Activated CD8-positive, alpha-beta memory T cell treated with anti-CD3 and anti-CD28 coated beads, Interleukin-2, amount 10 ng/mL, durations not matched to agents 7 days and 5 days (primary cell): ENCODE results near the gene PTAFR. TPM values are rescaled to one million over a fixed set of nuclear protein-coding genes. Genes with fewer than 3 reads are reported as not detected.

Experiments used
- ATAC-seq: fragments of 150-1000 bp; cut with Tn5 transposase; one replicate; pipeline ENCODE4 v1.10.0; 2021; ENCODE audit warnings: moderate library complexity
- CTCF ChIA-PET: fragments of 350-600 bp; sonication (Branson Sonifier 250); formaldehyde crosslinking; loops from one replicate; lab custom pipeline; 2021; ENCODE audit warnings: antibody characterized with exemption; lab: Charles Lee
- DNase-seq: peaks from one replicate; pipeline ENCODE4 v3.0.0-alpha.2; 2020
- H3K27ac Mint-ChIP-seq: one replicate; pipeline ENCODE4 v1.8.0; 2021; ENCODE audit warnings: mild to moderate bottlenecking, mixed read lengths
- H3K27me3 Mint-ChIP-seq: one replicate; pipeline ENCODE4 v1.8.0; 2021; ENCODE audit warnings: mixed read lengths
- H3K36me3 Mint-ChIP-seq: one replicate; pipeline ENCODE4 v1.8.0; 2021; ENCODE audit warnings: mild to moderate bottlenecking, mixed read lengths
- H3K4me1 Mint-ChIP-seq: one replicate; pipeline ENCODE4 v1.8.0; 2021; ENCODE audit warnings: mixed read lengths
- H3K4me3 Mint-ChIP-seq: one replicate; pipeline ENCODE4 v1.8.0; 2021; ENCODE audit warnings: mild to moderate bottlenecking, moderate library complexity, mixed read lengths
- H3K9me3 Mint-ChIP-seq: one replicate; pipeline ENCODE4 v1.8.0; 2022; ENCODE audit warnings: low read depth, mixed read lengths
- total RNA-seq, 2 experiments: library from RNA; stranded (reverse); gene quantifications; one replicate each; pipeline ENCODE4 v1.2.3, GENCODE V29; 2021

PTAFR gene
- total RNA-seq, 2 experiments from 2014 or later = 0.20 to 0.30 TPM

- no peaks in the 10 kb centered on the region for H3K9me3 Mint-ChIP-seq
- H3K36me3 Mint-ChIP-seq = peaks cover 4% of the 10 kb centered on the region
- CTCF ChIA-PET = interaction anchor here (0.6 to 1.5 kb wide), 6 partner anchors 21 to 171 kb away, joined by 3 to 4 read pairs (median 3); partner anchors contain the start of gene EYA3
- H3K4me3 Mint-ChIP-seq = no peak overlapping the region
- H3K4me1 Mint-ChIP-seq = peaks cover 38% of the 10 kb centered on the region
- H3K27me3 Mint-ChIP-seq = peaks cover 54% of the 10 kb centered on the region
- H3K27ac Mint-ChIP-seq = no peak overlapping the region
- DNase-seq (no peak), ATAC-seq (no peak)
Measured at GRCh38 chr1:28114844-28115243, 61.6 kb downstream of the PTAFR start.

GRCh38 chr1:28113242-28113572 lies 63.3 kb downstream of the PTAFR start:
- Mint-ChIP-seq H3K36me3 (peaks cover 4% of the 10 kb centered on the region), H3K4me1 (peaks cover 34% of the 10 kb centered on the region), H3K4me3 (no peak overlapping the region), H3K27ac (no peak overlapping the region), H3K27me3 (peaks cover 46% of the 10 kb centered on the region), H3K9me3 (no peaks in the 10 kb centered on the region)
- ATAC-seq (peak; percentile 38), DNase-seq (no peak)
- CTCF ChIA-PET = interaction anchor here (1.2 to 3.0 kb wide), 4 partner anchors 22 to 95 kb away, joined by 3 to 11 read pairs (median 6); no protein-coding TSS in a partner anchor

DNA sequence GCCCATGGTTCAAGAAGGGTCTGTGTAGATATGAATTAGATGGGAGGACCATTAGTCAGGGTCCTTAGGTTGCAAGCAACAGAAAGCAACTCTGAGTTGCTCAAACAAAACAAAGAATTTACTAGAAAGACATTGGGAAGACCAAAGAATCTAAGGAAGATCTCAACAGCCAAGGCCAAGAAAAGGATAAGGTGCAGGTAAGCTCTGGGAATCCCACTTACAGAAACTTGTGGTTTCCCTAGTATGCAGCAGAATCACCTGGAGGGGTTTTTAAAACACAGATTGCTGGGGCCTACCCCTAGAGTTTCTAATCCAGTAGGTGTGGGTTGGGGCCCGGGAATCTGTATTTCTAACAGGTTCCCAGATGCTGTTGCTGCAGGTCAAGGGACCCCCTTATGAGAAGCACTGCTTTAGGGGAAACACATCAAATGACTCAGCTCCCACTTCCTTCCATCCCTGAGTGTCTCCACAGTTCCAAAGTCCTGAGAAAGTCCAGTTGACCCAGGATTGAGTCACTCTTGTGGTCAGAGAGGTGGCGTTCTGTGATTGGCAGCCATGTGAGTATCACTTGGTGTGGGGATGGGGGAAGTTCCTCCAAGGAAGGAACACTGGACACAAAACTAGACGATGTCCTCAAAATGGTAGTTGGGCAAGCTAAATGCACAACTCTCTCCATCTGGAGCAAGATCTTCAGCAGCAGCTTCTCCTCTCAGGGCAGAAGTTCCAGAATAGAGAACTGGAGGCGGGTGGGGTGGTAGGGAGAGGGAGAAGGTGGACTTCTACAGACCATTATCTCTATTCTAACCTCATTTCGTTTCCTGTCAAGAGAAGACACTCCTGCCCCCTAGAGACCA lies 63.9 kb downstream of the PTAFR start:
- peaks cover 44% of the 10 kb centered on the region for H3K27me3 Mint-ChIP-seq
- ATAC-seq (no peak), DNase-seq (no peak)
- H3K9me3 Mint-ChIP-seq = no peaks in the 10 kb centered on the region
- no peak overlapping the region for H3K4me3 Mint-ChIP-seq
- peaks cover 34% of the 10 kb centered on the region for H3K4me1 Mint-ChIP-seq
- CTCF ChIA-PET = interaction anchor here (1.2 to 3.0 kb wide), 4 partner anchors 21 to 97 kb away, joined by 3 to 11 read pairs (median 6); no protein-coding TSS in a partner anchor
- H3K36me3 Mint-ChIP-seq = peaks cover 4% of the 10 kb centered on the region
- H3K27ac Mint-ChIP-seq = no peak overlapping the region

DNA sequence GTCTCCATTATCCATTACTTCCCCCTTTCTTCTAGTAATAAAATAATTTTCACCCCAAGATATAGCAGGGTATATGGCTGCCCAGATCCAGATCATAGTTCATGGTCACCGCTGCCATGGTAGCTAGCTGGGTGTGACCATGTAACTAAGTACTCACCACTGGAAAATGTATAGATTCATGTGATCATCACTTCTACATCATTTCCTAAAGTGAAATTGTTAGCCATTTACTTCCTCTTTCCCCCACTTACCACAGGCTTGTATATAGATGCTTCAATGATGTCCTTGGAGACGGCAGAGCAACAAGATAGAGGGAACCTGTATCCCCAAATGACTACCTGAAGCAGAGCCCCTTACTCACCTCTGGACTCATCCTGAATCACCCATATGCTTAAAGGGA lies 65.3 kb downstream of the PTAFR start:
- DNase-seq (no peak), ATAC-seq (peak; percentile 50)
- no peak overlapping the region for H3K4me3 Mint-ChIP-seq
- peaks cover 4% of the 10 kb centered on the region for H3K36me3 Mint-ChIP-seq
- no peaks in the 10 kb centered on the region for H3K9me3 Mint-ChIP-seq
- peaks cover 31% of the 10 kb centered on the region for H3K27me3 Mint-ChIP-seq
- peaks cover 31% of the 10 kb centered on the region for H3K4me1 Mint-ChIP-seq
- CTCF ChIA-PET = interaction anchor here (1.1 to 1.2 kb wide), 2 partner anchors 23 to 98 kb away, joined by 3 to 4 read pairs; partner anchors contain the start of gene EYA3
- H3K27ac Mint-ChIP-seq = no peak overlapping the region

DNA sequence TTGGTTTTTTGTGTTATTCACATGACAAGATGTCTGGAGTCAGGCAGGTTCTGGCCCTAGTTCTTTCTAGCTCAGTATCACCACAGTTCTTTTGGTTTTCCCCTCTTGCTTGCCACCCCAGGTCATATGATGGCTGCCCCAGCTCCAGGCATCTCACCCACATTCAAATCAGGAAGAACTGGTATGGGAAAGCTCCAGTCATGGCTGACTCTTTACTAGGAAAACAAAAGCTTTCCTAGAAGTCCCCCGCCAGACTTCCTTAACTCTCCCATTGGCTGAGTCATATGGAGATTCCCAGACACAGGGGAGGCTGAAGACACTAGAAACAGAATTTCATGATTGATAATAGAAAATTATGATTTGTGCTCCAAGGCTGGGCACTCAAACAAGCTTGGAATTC lies 65.9 kb downstream of the PTAFR start:
- peaks cover 31% of the 10 kb centered on the region for H3K4me1 Mint-ChIP-seq
- peaks cover 31% of the 10 kb centered on the region for H3K27me3 Mint-ChIP-seq
- H3K27ac Mint-ChIP-seq = no peak overlapping the region
- CTCF ChIA-PET = interaction anchor here (0.6 to 2.5 kb wide), 3 partner anchors 19 to 281 kb away, joined by 3 to 9 read pairs (median 3); partner anchors contain the start of gene EYA3
- no peak overlapping the region for H3K4me3 Mint-ChIP-seq
- no peak for DNase-seq
- H3K9me3 Mint-ChIP-seq = no peaks in the 10 kb centered on the region
- peaks cover 4% of the 10 kb centered on the region for H3K36me3 Mint-ChIP-seq
- no peak for ATAC-seq

GRCh38 chr1:28109639-28110038 lies 66.9 kb downstream of the PTAFR start:
- H3K4me3 Mint-ChIP-seq = no peak overlapping the region
- ATAC-seq (no peak), DNase-seq (no peak)
- peaks cover 33% of the 10 kb centered on the region for H3K27me3 Mint-ChIP-seq
- no peak overlapping the region for H3K27ac Mint-ChIP-seq
- peaks cover 4% of the 10 kb centered on the region for H3K36me3 Mint-ChIP-seq
- CTCF ChIA-PET = interaction anchor here (2.5 kb wide), 1 partner anchor 18 kb away, joined by 9 read pairs; no protein-coding TSS in a partner anchor
- peaks cover 24% of the 10 kb centered on the region for H3K4me1 Mint-ChIP-seq
- H3K9me3 Mint-ChIP-seq = no peaks in the 10 kb centered on the region

DNA sequence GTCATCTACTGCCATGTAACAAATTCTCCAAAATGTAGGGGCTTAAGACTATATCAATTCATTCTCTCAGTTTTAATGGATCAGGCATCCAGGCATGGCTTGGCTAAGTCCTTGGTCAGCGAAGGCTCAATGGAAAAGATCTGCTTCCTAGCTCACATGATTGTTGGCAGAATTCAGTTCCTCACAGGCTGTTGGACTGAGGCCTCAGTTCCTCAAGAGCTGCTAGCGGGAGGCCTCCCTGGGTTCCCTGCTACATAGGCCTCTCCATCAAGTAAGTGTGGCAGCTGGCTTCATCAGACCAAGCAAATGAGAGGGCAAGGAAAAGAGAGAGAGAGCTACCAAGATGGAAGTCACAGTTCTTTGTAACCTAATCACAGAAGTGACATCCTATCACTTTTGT lies 68.5 kb downstream of the PTAFR start:
- no peak overlapping the region for H3K27ac Mint-ChIP-seq
- CTCF ChIA-PET = interaction anchor here (1.7 kb wide), 1 partner anchor 16 kb away, joined by 4 read pairs; no protein-coding TSS in a partner anchor
- H3K27me3 Mint-ChIP-seq = peaks cover 31% of the 10 kb centered on the region
- ATAC-seq (no peak), DNase-seq (no peak)
- H3K9me3 Mint-ChIP-seq = no peaks in the 10 kb centered on the region
- H3K4me3 Mint-ChIP-seq = no peak overlapping the region
- H3K36me3 Mint-ChIP-seq = peaks cover 4% of the 10 kb centered on the region
- peaks cover 18% of the 10 kb centered on the region for H3K4me1 Mint-ChIP-seq

GRCh38 chr1:28104866-28105467 lies 71.5 kb downstream of the PTAFR start:
- CTCF ChIA-PET = interaction anchor here (0.5 to 1.9 kb wide), 2 partner anchors 104 to 113 kb away, joined by 3 to 6 read pairs; no protein-coding TSS in a partner anchor
- H3K27ac Mint-ChIP-seq = no peak overlapping the region
- no peaks in the 10 kb centered on the region for H3K36me3 Mint-ChIP-seq
- ATAC-seq (no peak), DNase-seq (no peak)
- H3K27me3 Mint-ChIP-seq = peaks cover 15% of the 10 kb centered on the region
- no peaks in the 10 kb centered on the region for H3K9me3 Mint-ChIP-seq
- H3K4me1 Mint-ChIP-seq = no peaks in the 10 kb centered on the region
- no peak overlapping the region for H3K4me3 Mint-ChIP-seq

DNA sequence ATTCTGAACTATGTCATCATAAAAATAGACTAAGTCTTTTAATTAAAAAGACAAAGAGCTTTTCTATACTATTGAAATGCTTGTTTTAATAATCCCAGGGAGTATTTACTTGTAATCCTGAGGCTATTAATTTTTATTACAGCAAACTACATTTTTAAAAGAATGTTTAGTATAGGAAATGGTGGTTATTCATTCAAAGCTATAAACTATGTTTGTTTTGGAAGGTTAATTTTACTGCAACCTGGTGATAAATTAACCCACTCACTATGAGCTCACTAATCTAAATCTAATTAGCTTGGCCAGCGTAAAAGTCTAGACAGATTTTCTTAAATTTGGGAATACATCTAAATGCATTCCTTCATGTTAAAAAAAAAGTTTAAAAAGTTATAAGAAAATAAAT lies 74.3 kb downstream of the PTAFR start:
- ATAC-seq (no peak), DNase-seq (no peak)
- CTCF ChIA-PET = interaction anchor here (1.0 to 1.7 kb wide), 3 partner anchors 11 to 245 kb away, joined by 3 to 6 read pairs (median 3); no protein-coding TSS in a partner anchor
- Mint-ChIP-seq H3K4me3 (no peak overlapping the region), H3K36me3 (no peaks in the 10 kb centered on the region), H3K27me3 (peaks cover 14% of the 10 kb centered on the region), H3K27ac (no peak overlapping the region), H3K4me1 (no peaks in the 10 kb centered on the region), H3K9me3 (no peaks in the 10 kb centered on the region)

DNA sequence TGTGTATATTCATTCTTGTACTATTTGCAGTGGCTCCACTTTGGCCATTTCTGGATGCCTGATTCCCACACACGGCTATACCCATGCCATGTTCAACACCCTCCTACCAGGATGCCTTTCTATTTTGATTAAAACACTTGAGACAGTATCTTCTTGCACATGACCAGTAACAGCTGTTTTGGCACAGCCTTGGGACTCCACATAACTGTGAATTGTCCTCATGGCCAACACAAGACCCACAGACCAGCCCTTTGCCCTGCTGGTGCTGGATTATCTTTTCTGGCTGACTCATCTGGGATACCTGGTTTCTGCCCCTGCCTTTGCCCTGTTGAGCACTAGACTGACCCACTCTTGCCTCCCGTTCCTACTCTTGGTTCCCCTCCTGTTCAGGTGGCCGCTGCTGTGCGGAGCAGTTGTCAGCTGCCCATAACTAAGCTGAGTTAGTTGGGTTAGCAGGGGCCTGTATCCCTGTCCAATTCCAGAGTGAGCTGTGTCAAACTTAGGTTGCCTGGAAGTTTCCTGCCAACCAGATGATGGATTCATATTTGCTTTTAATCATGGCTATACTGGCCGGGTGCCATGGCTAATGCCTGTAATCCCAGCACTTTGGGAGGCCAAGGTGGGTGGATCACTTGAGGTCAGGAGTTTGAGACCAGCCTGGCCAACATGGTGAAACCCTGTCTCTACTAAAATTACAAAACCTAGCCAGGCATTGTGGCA lies 77.3 kb downstream of the PTAFR start:
- H3K9me3 Mint-ChIP-seq = no peaks in the 10 kb centered on the region
- DNase-seq = peak; percentile 12
- H3K36me3 Mint-ChIP-seq = no peaks in the 10 kb centered on the region
- H3K27me3 Mint-ChIP-seq = peaks cover 30% of the 10 kb centered on the region
- no peak for ATAC-seq
- CTCF ChIA-PET = no interaction called here
- peaks cover 4% of the 10 kb centered on the region for H3K4me1 Mint-ChIP-seq
- H3K27ac Mint-ChIP-seq = no peak overlapping the region
- H3K4me3 Mint-ChIP-seq = no peak overlapping the region
